HFFc6 (cell line): Measurements from ENCODE around the gene F2. TPM values are rescaled to one million over a fixed set of nuclear protein-coding genes. Genes with fewer than 3 reads are reported as not detected.

Experiments used
- DNase-seq: peaks from one replicate; pipeline ENCODE4 v3.0.0-alpha.2; 2018
- H3K27ac Mint-ChIP-seq: 2 replicates; pipeline ENCODE4 v1.8.0; 2020; ENCODE audit warnings: mild to moderate bottlenecking, mixed read lengths
- H3K27me3 Mint-ChIP-seq: 2 replicates; pipeline ENCODE4 v1.8.0; 2021; ENCODE audit warnings: mild to moderate bottlenecking, moderate library complexity, mixed read lengths; ENCODE audit not compliant: insufficient read depth
- H3K36me3 Mint-ChIP-seq: 2 replicates; pipeline ENCODE4 v1.8.0; 2021; ENCODE audit warnings: low read depth, mixed read lengths
- H3K4me1 Mint-ChIP-seq: 2 replicates; pipeline ENCODE4 v1.8.0; 2020; ENCODE audit warnings: low read depth, mixed read lengths
- H3K4me3 Mint-ChIP-seq: 2 replicates; pipeline ENCODE4 v1.8.0; 2020; ENCODE audit warnings: mild to moderate bottlenecking, moderate library complexity, mixed read lengths
- H3K9me3 Mint-ChIP-seq: 2 replicates; pipeline ENCODE4 v1.8.0; 2020; ENCODE audit warnings: mild to moderate bottlenecking, mixed read lengths
- CTCF ChIP-seq: fragments of 200-600 bp; sonication (generic); IDR thresholded peaks from 2 replicates; pipeline ENCODE4 v1.5.0; 2021; ENCODE audit warnings: antibody characterized with exemption, mild to moderate bottlenecking
- total RNA-seq, 6 experiments: library from RNA; stranded (reverse); fragmentation: NEBNext Ultra II Directional; extraction: Animal tissue kit (Norgen Biotek cat#: 25700); gene quantifications; 2 replicates in 1 of 6; 3 replicates in 5 of 6; pipeline ENCODE4 v1.2.3, GENCODE V29; 2021

F2 gene
- total RNA-seq, 6 experiments from 2014 or later = not detected

- Mint-ChIP-seq H3K4me3 (no peak overlapping the region), H3K9me3 (no peaks in the 10 kb centered on the region), H3K27me3 (peaks cover 4% of the 10 kb centered on the region), H3K4me1 (no peaks in the 10 kb centered on the region), H3K27ac (no peak overlapping the region), H3K36me3 (no peaks in the 10 kb centered on the region)
- DNase-seq = no peak
- no peak for TF ChIP-seq CTCF
Measured at GRCh38 chr11:46722566-46723358, 3.7 kb downstream of the F2 start.

GRCh38 chr11:46723359-46723680 is 4.3 kb downstream of the F2 start:
- no peak for DNase-seq
- no peak for TF ChIP-seq CTCF
- Mint-ChIP-seq H3K4me1 (no peaks in the 10 kb centered on the region), H3K36me3 (no peaks in the 10 kb centered on the region), H3K27ac (no peak overlapping the region), H3K9me3 (no peaks in the 10 kb centered on the region), H3K27me3 (peaks cover 4% of the 10 kb centered on the region), H3K4me3 (no peak overlapping the region)

GRCh38 chr11:46724088-46724487 is 5.1 kb downstream of the F2 start:
- no peak for TF ChIP-seq CTCF
- Mint-ChIP-seq H3K9me3 (no peaks in the 10 kb centered on the region), H3K27ac (no peak overlapping the region)

GRCh38 chr11:46725338-46726205 is 6.6 kb downstream of the F2 start:
- Mint-ChIP-seq H3K27me3 (peaks cover 4% of the 10 kb centered on the region), H3K4me1 (no peaks in the 10 kb centered on the region), H3K36me3 (0 out of 2 replicates have a peak, but pooled peaks cover 4% of the 10 kb centered on the region), H3K4me3 (no peak overlapping the region), H3K9me3 (no peaks in the 10 kb centered on the region), H3K27ac (no peak overlapping the region)
- TF ChIP-seq CTCF = no peak
- no peak for DNase-seq

More at GRCh38 chr11:46724088-46724487, 5.1 kb downstream of the F2 start:
- no peak overlapping the region for H3K4me3 Mint-ChIP-seq
- H3K36me3 Mint-ChIP-seq = no peaks in the 10 kb centered on the region
- H3K27me3 Mint-ChIP-seq = peaks cover 4% of the 10 kb centered on the region
- DNase-seq = no peak
- no peaks in the 10 kb centered on the region for H3K4me1 Mint-ChIP-seq

- Mint-ChIP-seq H3K27ac (no peak overlapping the region), H3K36me3 (0 out of 2 replicates have a peak, but pooled peaks cover 4% of the 10 kb centered on the region), H3K27me3 (peaks cover 3% of the 10 kb centered on the region), H3K9me3 (no peaks in the 10 kb centered on the region), H3K4me3 (no peak overlapping the region), H3K4me1 (no peaks in the 10 kb centered on the region)
- no peak for TF ChIP-seq CTCF
- no peak for DNase-seq
Measured at GRCh38 chr11:46726206-46726862, 7.3 kb downstream of the F2 start.
